Cerebellar cortex (tissue), 1 donor: ENCODE measurements around the gene TRIM24.

Experiments used
- DNase-seq: peaks from one replicate; pipeline ENCODE4 v3.0.0-alpha.2; 2015; ENCODE audit warnings: low spot score

TRIM24 gene

DNA sequence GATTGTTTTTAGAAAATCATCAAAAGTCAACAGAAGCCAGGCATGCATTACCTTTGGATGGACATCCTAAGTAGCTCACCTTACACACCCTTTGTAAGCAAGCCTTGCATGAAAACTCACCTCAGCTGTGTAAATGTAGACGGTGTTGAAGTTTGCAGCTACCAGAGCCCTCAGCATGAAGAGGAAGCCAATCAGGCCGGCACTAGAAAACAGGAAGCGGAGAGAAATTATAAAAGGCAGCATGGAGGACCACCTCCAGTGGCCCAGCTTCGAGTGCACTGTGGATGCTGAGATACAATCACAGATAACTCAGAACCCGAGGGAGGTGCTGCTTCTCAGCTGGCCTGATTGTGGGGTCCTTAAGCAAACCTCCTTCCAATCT lies 165.8 kb downstream of the TRIM24 start:
- no peak for DNase-seq

DNA sequence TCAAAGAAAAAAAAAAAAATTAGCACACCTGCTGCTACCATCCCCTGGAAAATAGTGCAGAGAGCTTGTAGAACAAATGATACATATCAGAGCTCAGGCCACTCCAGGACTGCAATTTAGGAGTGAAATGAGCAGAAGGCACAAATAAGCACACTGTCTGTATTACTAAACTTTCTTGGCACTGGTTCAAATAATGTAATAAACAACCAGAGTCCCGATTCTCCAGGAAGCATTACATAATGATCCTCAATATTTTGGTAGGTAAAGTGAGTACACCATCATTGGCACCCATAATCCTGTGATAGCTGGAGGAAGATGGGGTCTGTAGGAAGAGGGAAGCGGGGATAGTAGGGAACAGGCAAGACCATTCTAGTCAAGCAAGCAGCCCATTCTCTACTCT lies 166.8 kb downstream of the TRIM24 start:
- no peak for DNase-seq

DNA sequence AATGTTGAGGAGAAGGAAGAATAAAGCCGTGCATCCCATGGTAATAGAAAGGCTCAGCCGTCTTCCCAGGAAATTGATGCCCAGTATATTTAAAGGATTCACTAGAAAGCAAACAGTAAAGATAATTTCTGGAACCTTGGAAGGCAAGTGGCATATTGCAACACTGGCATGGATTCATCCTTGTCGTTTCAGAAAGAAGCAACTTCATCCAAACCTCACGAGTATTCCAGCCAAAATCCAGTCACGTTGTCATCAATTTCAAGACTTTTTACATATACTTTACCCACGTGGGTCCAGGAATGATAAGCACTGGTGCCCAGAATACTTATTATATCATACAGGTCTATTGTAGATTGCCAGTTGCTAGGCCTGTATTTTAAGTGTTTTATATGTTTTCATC lies 167.3 kb downstream of the TRIM24 start:
- DNase-seq, result no peak

DNA sequence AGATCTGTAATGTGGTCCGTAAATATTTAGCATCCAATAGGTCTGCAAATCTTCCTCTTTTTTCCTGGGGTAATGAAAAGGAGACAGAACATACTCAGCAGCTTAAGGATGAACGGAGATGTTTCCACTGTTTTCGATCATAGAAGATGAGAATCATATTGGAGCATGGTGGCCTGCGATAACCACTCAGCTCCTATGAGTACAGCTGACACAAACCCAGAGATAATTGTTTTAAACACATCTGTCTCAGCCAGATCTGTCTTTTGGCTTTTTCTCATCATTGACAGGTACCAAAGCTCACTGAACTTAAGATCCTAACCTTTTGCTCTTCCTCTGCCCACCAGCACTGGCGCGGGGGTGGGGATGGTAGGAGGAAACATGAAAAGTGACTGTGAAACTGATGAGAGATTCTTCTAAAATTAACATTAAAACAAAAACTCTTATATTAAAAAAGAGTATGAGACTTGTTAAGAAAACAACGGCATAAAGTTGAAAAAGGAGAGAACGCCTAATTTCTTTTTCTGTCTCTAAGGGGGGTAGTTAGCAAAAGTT lies 170.1 kb downstream of the TRIM24 start:
- DNase-seq, result no peak

DNA sequence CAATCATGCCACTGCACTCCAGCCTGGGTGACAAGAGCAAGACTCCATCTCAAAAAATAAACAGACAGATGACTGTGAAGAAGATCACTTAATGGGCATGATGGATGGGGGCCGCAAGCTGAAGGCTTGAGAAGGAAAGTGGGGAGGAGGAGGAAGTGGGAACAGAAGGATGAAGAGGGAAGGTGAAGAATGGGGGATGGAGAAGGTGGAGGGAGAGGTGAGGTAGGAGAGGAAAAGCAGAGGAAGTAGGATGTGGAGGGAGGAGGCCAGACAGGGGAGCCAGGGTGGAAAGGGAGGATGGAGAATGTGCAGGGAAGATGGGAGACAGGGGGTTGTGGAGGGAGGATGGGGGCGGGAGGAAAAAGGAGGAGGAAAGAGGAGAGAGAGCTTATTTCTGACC lies 172.3 kb downstream of the TRIM24 start:
- DNase-seq, result no peak

DNA sequence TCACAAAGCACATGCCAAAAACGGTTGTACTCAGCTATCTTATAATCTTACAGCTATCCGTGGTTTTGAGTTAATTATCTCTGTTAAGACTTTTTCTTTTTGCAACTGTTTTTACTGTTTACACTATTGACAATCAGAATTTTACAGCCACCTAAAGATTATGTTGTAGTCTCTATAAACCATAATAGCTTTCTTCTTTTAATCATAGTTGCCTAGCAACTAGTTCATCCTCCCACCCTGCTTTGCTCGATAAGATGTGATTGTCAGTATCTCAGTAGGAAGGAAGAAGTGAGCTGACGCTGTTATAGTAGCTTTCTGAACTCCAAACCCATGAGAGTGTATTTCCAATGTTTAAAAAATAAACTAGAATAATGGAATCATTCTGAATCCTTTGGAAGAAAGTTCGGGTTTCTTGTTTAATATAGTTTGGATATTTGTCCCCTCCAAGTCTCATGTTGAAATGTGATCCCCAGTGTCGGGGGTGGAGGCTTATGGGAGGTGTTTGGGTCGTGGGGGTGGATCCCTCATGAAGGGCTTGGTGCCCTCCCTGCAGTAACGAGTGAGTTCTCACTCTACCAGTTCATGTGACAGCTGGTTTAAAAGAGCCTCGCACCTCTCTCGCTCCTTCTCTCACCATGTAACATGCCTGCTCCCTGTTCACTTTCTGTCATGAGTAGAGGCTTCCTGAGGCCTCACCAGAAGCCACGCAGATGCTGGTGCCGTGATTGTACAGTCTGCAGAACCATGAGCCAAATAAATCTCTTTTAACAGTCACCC lies 173.0 kb downstream of the TRIM24 start:
- no peak for DNase-seq
